Right atrium auricular region (tissue), 2 donors: ENCODE results near the gene REEP1. TPM values are rescaled to one million over a fixed set of nuclear protein-coding genes. Genes with fewer than 3 reads are reported as not detected.

ENCODE experiments used
- DNase-seq: peaks from one replicate; pipeline ENCODE4 v3.0.0-alpha.2; 2019; ENCODE audit warnings: low spot score
- H3K27ac ChIP-seq, 2 donors: fragments of 200-600 bp; sonication (generic); 1 replicate in 1 of 2; 2 replicates in 1 of 2; pipeline ENCODE4 v1.5.1; 2016 to 2019
- H3K27me3 ChIP-seq, 2 donors: fragments of 200-600 bp; sonication (generic); one replicate each; pipeline versions ENCODE4 v1.5.1 to v1.6.0; 2017 to 2019
- H3K36me3 ChIP-seq: fragments of 200-600 bp; sonication (generic); one replicate; pipeline ENCODE4 v1.5.1; 2016
- H3K4me1 ChIP-seq, 2 donors: fragments of 200-600 bp; sonication (generic); one replicate each; pipeline versions ENCODE4 v1.5.1 to v1.6.0; 2017 to 2019
- H3K4me3 ChIP-seq, 2 donors: fragments of 200-600 bp; sonication (generic); 1 replicate in 1 of 2; 2 replicates in 1 of 2; pipeline ENCODE4 v1.5.1; 2017 to 2019; ENCODE audit warnings: mild to moderate bottlenecking in 1 of 2, moderate library complexity in 1 of 2
- H3K9me3 ChIP-seq, 2 donors: fragments of 200-600 bp; sonication (generic); one replicate each; pipeline ENCODE4 v1.5.1; 2019
- CTCF ChIP-seq, 2 donors: fragments of 200-600 bp; sonication (generic); IDR thresholded peaks; one replicate each; pipeline ENCODE4 v1.5.1; 2019; ENCODE audit warnings: antibody characterized with exemption in 2 of 2
- total RNA-seq, 2 donors: library from RNA; depleted of rRNA; stranded (reverse); fragments of >200 nt; gene quantifications; one replicate each; pipeline ENCODE4 v1.1.0, GENCODE V29; 2016

The REEP1 gene
- total RNA-seq, 2 donors from 2014 or later: 29.4 to 34.2 TPM

DNA sequence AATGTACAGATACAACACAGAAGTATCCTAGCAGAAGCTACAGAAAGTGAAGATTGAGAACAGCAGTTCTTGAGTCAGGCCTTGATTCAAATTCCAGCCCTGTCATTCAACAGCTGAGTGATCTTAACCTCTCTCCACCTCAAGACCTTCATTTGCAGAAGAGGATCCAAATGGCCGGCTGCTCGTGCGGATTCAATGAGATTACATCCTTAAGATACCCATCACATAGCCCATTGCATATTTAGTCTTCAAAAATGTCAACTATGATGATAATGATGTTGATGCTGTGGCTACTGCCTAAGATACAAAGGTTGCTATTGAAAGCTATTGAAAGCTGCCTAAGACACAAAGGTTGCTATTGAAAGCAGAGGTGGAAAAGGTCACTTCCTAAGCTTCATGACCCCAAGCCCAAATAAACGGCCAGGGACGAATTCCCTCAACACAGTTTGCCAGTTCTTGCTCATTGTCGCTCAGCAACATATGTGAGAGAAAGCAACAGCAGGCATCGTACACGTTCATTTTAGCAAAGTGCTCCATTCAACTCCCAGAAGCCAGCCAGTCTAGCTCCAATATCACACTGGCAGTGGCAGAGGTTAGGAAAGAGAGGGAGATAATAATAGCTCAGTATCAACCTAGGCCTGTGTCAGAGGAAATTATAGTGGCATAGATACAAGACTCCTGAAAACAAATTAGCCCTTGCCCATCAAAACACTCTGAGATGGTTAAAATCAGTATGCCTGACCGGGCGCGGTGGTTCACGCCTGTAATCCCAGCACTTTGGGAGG, 102.0 kb downstream of the REEP1 start:
- Histone ChIP-seq H3K27ac (peak overlapping the region; percentile 53 to 69), H3K27me3 (no peaks in the 10 kb centered on the region), H3K4me3 (no peak overlapping the region), H3K9me3 (no peaks in the 10 kb centered on the region), H3K36me3 (no peaks in the 10 kb centered on the region), H3K4me1 (peaks cover 0 to 22% of the 10 kb centered on the region in 2 donors)
- DNase-seq: no peak
- TF ChIP-seq CTCF (IDR thresholded peaks at IDR 0.05): no peak

DNA sequence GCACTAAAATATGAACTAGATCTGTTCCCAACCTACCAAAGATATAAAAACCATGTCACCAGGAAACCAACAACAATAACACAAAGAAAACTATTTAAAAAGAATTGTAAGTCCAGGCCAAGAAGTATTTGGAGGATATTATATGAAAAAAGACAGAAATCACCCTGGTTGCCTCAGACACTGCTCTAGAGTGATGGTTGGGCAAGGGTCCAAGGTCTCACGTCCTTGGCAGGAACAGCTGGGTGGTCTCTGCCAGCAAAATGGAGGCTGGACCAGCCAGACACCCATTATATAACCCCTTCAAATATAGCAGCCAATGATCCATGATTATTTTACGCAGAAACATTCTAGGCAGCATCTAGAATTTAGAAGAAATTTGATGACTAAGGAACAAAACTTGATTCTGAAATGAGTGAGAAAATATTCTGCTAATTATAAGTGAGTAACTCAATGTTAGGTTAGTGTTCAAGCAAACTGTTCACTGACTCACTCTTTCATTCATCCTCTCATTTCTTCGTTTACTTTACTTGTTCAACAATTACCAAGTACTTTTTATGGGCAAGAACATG, 102.8 kb downstream of the REEP1 start:
- no peaks in the 10 kb centered on the region for H3K9me3 ChIP-seq

GRCh38 chr2:86233436-86233835, 104.0 kb downstream of the REEP1 start:
- H3K4me1 ChIP-seq: peaks cover 0 to 22% of the 10 kb centered on the region in 2 donors
- no peak for DNase-seq
- no peaks in the 10 kb centered on the region for H3K27me3 ChIP-seq
- no peak for TF ChIP-seq CTCF (IDR thresholded peaks at IDR 0.05)
- no peaks in the 10 kb centered on the region for H3K9me3 ChIP-seq
- no peaks in the 10 kb centered on the region for H3K36me3 ChIP-seq
- H3K27ac ChIP-seq: no peak overlapping the region
- H3K4me3 ChIP-seq: no peak overlapping the region

More for the DNA sequence above, 102.8 kb downstream of the REEP1 start:
- Histone ChIP-seq H3K36me3 (no peaks in the 10 kb centered on the region), H3K27ac (peak overlapping the region; percentile 53 to 69), H3K4me3 (no peak overlapping the region), H3K27me3 (no peaks in the 10 kb centered on the region), H3K4me1 (peaks cover 0 to 22% of the 10 kb centered on the region in 2 donors)
- DNase-seq: no peak
- no peak for TF ChIP-seq CTCF (IDR thresholded peaks at IDR 0.05)

DNA sequence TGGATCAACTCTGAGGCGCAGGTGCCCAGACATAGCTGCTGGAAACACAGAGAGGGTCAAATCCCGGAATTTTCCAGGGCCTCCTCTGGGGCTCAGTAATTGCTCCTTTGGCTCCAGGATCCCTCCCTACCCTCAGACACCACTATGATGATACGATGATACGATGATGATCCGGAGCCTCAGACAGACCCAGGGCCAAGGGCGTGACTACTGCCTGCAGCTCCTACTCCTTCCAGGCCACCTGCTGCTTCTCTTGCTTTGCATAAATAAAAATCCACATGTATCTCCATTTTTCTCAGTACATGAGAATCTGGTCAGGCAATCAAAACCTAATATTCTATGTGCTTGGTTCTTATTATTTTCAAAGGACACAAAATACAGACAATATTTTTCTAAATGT, 104.5 kb downstream of the REEP1 start:
- Histone ChIP-seq H3K4me1 (peaks cover 0 to 16% of the 10 kb centered on the region in 2 donors), H3K9me3 (no peaks in the 10 kb centered on the region), H3K36me3 (no peaks in the 10 kb centered on the region), H3K4me3 (no peak overlapping the region), H3K27ac (no peak overlapping the region), H3K27me3 (no peaks in the 10 kb centered on the region)
- no peak for TF ChIP-seq CTCF (IDR thresholded peaks at IDR 0.05)
- DNase-seq: no peak

GRCh38 chr2:86232373-86232784, 105.0 kb downstream of the REEP1 start:
- no peaks in the 10 kb centered on the region for H3K9me3 ChIP-seq
- H3K4me3 ChIP-seq: no peak overlapping the region
- no peaks in the 10 kb centered on the region for H3K27me3 ChIP-seq
- H3K4me1 ChIP-seq: peaks cover 0 to 16% of the 10 kb centered on the region in 2 donors
- DNase-seq: no peak
- no peak for TF ChIP-seq CTCF (IDR thresholded peaks at IDR 0.05)
- H3K36me3 ChIP-seq: no peaks in the 10 kb centered on the region
- no peak overlapping the region for H3K27ac ChIP-seq
